HCT116 (cell line): Measurements from ENCODE around the gene OPN3.

Source experiments
- EZH2 ChIP-seq: fragments of 200-600 bp; sonication (generic); IDR thresholded peaks from 2 replicates; pipeline ENCODE4 v1.6.1; 2017; ENCODE audit warnings: antibody characterized with exemption, mixed run types
- POLR2A ChIP-seq: IDR thresholded peaks from 2 replicates; pipeline ENCODE4 v1.7.0; 2011; ENCODE audit warnings: borderline replicate concordance; ENCODE audit not compliant: insufficient read depth, insufficient read length; ENCODE audit errors: extremely low read depth
- RAD21 ChIP-seq: IDR thresholded peaks from 2 replicates; pipeline ENCODE4 v1.6.1; 2012; ENCODE audit warnings: low read depth, mild to moderate bottlenecking
- SP1 ChIP-seq: IDR thresholded peaks from 2 replicates; pipeline ENCODE4 v1.6.1; 2012; ENCODE audit warnings: low read depth
- ZNF274 ChIP-seq: fragments of 200-500 bp; sonication (Bioruptor generic); IDR thresholded peaks from 2 replicates; pipeline ENCODE4 v1.6.1; 2014; ENCODE audit warnings: mild to moderate bottlenecking, low read depth, low read length, inconsistent platforms
- TF ChIP-seq, protein P1 (sequence below), 3 experiments: fragments of 200-600 bp in 1 of 3; sonication (generic) in 1 of 3; IDR thresholded peaks in 2 of 3; conservative IDR thresholded peaks in 1 of 3; 2 replicates each; pipeline ENCODE4 v1.5.1; 2012 to 2017; ENCODE audit warnings: low read depth in 2 of 3, low read length in 2 of 3, antibody characterized with exemption in 1 of 3, borderline replicate concordance in 1 of 3, control low read depth in 1 of 3, mild to moderate bottlenecking in 1 of 3, mixed read lengths in 1 of 3, mixed run types in 1 of 3, moderate library complexity in 1 of 3; ENCODE audit not compliant: insufficient read depth in 1 of 3
- TF ChIP-seq, protein P2 (sequence below): IDR thresholded peaks from 2 replicates; pipeline ENCODE4 v1.6.1; 2011; ENCODE audit warnings: mild to moderate bottlenecking, low read length, moderate library complexity; ENCODE audit not compliant: insufficient replicate concordance; ENCODE audit errors: extremely low read depth

DNA sequence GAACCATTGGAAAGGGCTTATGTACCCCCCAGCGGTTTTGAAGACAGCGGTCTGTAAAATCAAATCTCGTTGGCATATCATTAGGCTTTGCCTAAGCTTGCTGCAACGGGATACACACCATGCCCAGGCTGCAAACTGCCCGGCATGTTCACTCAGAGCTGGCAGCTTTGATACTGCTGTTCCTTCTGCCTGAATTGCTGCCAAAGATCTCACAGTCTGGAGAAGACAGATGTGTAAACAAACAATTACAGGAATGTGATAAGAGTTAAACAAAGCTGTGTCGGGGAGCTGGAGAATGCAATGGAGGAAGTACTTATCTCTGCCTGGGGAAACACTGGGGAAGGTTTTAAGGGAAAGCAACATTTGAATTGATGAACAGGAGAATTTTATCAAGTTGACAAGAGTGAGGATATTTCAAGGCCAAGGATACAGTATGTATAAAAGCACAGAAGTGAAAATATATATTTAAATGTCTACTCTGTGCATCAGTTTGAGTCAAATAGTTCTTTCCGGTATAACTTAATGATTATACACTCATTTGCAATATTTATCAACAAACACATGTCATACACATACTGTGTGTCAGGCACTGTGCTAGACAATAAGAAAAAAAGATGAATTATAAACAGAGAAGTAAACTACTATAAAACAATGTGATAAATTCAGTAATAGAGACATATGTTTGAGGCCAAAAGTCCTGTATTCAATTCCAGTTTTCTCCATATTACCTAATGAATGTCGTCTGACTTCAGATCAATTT is 29.9 kb downstream of the OPN3 start:
- TF ChIP-seq, protein P1, sequence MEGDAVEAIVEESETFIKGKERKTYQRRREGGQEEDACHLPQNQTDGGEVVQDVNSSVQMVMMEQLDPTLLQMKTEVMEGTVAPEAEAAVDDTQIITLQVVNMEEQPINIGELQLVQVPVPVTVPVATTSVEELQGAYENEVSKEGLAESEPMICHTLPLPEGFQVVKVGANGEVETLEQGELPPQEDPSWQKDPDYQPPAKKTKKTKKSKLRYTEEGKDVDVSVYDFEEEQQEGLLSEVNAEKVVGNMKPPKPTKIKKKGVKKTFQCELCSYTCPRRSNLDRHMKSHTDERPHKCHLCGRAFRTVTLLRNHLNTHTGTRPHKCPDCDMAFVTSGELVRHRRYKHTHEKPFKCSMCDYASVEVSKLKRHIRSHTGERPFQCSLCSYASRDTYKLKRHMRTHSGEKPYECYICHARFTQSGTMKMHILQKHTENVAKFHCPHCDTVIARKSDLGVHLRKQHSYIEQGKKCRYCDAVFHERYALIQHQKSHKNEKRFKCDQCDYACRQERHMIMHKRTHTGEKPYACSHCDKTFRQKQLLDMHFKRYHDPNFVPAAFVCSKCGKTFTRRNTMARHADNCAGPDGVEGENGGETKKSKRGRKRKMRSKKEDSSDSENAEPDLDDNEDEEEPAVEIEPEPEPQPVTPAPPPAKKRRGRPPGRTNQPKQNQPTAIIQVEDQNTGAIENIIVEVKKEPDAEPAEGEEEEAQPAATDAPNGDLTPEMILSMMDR (IDR thresholded peaks at IDR 0.05 in 2 of 3, conservative IDR thresholded peaks at IDR 0.05 in 1 of 3; ENCODE audit: borderline replicate concordance in 1 of 3, insufficient read depth in 1 of 3, low read depth in 2 of 3, low read length in 2 of 3) = no peak
- TF ChIP-seq SP1 (no peak), POLR2A (no peak), ZNF274 (no peak), EZH2 (no peak), RAD21 (no peak)
- TF ChIP-seq, protein P2, sequence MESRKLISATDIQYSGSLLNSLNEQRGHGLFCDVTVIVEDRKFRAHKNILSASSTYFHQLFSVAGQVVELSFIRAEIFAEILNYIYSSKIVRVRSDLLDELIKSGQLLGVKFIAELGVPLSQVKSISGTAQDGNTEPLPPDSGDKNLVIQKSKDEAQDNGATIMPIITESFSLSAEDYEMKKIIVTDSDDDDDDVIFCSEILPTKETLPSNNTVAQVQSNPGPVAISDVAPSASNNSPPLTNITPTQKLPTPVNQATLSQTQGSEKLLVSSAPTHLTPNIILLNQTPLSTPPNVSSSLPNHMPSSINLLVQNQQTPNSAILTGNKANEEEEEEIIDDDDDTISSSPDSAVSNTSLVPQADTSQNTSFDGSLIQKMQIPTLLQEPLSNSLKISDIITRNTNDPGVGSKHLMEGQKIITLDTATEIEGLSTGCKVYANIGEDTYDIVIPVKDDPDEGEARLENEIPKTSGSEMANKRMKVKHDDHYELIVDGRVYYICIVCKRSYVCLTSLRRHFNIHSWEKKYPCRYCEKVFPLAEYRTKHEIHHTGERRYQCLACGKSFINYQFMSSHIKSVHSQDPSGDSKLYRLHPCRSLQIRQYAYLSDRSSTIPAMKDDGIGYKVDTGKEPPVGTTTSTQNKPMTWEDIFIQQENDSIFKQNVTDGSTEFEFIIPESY = no peak
